22Rv1 (cell line): Measurements from ENCODE around the gene DBNDD2.

ENCODE experiments used
- H3K27ac ChIP-seq: fragments of 450-650 bp; 2 replicates; pipeline ENCODE4 v1.5.1; 2017
- ZFX ChIP-seq: fragments of 450-650 bp; IDR thresholded peaks from 2 replicates; pipeline ENCODE4 v1.6.1; 2017; ENCODE audit warnings: antibody characterized with exemption, borderline replicate concordance
- TF ChIP-seq, protein P1 (sequence below): fragments of 450-650 bp; IDR thresholded peaks from 2 replicates; pipeline ENCODE4 v1.5.1; 2017; ENCODE audit warnings: mild to moderate bottlenecking

Gene DBNDD2

DNA sequence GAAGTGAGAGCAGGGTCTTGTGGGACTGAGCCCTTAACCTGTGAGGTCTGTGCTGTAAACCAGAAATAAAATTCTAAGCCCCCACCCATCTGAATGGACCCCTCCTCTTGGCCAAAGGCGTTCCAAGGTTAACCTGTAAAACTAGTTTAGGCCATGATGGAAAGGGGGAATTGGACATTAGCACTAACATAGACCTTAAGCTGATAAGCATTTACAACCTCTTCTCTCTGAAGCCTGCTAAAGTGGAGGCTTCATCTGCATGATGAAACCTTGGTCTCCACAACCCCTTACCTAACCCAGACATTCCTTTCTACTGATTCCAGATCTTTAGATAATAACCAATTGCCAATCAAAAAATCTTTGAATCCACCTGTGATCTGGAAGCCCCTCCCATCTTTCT lies 33.7 kb downstream of the DBNDD2 start:
- no peak overlapping the region for H3K27ac ChIP-seq
- TF ChIP-seq, protein P1, sequence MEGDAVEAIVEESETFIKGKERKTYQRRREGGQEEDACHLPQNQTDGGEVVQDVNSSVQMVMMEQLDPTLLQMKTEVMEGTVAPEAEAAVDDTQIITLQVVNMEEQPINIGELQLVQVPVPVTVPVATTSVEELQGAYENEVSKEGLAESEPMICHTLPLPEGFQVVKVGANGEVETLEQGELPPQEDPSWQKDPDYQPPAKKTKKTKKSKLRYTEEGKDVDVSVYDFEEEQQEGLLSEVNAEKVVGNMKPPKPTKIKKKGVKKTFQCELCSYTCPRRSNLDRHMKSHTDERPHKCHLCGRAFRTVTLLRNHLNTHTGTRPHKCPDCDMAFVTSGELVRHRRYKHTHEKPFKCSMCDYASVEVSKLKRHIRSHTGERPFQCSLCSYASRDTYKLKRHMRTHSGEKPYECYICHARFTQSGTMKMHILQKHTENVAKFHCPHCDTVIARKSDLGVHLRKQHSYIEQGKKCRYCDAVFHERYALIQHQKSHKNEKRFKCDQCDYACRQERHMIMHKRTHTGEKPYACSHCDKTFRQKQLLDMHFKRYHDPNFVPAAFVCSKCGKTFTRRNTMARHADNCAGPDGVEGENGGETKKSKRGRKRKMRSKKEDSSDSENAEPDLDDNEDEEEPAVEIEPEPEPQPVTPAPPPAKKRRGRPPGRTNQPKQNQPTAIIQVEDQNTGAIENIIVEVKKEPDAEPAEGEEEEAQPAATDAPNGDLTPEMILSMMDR: no peak
- no peak for TF ChIP-seq ZFX

DNA sequence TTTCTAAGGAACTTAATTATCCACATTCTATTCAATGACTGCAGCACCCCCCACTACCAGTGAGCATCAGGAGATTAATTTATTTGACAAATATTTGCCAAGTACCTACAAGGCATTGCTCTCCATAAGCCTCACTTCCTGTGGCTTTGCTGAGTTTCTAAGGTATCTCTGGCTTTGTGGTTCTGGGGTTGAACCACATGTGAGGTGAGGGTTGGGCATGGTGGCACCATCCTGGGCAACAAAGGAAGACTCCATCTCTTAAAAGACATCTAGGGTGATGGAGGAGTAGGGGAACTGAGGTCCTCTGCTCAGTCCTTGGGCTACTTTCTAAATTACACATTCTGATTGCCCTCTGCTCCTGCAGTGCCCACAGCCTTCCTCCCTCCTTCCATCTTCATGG lies 36.0 kb downstream of the DBNDD2 start:
- H3K27ac ChIP-seq: no peak overlapping the region
- TF ChIP-seq ZFX: no peak
- TF ChIP-seq, protein P1: no peak

DNA sequence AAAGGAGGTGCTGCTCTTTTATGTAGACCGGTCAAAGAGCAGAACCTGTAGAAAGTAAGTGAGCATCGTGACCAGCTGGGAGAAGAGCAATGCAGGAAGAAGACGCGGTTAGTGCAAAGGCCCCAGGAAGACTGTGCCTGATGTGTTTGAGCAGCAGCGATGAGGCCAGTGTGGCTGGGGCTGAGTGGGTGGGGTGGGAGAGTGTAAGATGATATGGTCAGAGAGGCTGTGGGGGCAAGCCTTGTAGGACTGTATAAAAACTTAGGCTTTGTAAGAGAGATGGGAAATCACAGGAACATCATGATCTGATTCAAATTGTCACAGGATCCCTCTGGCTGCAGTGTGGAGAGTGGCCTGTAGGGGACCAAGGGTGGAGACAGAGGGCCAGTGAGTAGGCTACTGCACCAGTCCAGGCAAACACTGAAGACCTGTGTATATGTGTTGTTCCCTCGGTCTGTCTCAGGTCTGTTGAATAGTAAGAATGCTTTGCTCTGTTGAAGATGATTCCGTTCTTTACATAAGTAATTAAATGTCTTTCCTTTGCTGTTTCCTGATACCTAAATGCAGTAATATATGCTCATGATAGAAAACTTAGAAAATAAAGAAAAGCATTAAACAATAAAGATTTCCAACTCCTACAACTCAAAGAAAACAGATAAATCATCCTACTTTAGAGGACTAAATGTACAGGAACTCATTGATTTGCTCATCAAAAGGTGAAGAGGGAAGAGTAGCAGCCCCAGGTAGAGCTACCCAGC lies 37.9 kb downstream of the DBNDD2 start:
- no peak overlapping the region for H3K27ac ChIP-seq
- TF ChIP-seq, protein P1: peak; percentile 73
- TF ChIP-seq ZFX: no peak

DNA sequence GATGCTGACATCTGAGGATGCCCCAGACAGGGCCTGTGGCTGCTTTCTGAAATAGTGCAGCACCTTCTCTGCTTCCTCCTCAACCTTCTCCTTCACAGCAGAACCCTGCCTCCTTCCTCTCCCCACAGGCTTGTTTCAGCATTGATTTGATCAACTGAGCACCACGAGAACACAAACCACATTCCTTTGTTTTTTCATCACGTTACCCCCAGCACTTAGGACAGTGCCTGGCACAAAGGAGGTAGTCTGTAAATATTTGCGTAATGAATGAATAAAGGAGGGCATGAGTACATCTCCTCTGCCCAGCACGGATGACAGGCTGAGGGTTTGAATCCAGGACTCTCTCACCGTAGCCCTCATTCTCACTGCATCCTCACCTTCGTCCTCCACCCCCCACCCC lies 40.2 kb downstream of the DBNDD2 start:
- TF ChIP-seq ZFX: no peak
- TF ChIP-seq, protein P1: no peak
- no peak overlapping the region for H3K27ac ChIP-seq

DNA sequence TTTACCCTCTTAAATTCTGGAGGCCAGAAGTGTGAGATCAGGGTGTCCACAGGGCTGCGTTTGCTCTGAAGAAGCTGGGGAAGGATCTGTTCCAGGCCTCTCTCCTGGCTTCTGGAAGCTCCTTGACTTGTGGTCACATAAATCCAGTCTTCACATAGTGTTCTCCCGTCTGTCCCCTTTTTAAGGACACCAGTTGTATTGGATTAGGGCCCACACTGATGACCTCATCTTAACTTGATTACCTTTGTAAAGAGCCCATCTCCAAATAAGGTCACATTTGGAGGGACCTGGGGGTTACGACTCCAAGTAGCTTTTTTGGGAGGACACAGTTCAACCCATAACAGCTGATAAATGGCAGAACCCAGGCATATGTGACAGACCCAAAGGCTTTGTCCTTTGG lies 41.4 kb downstream of the DBNDD2 start:
- TF ChIP-seq, protein P1: no peak
- TF ChIP-seq ZFX: no peak
- H3K27ac ChIP-seq: no peak overlapping the region

DNA sequence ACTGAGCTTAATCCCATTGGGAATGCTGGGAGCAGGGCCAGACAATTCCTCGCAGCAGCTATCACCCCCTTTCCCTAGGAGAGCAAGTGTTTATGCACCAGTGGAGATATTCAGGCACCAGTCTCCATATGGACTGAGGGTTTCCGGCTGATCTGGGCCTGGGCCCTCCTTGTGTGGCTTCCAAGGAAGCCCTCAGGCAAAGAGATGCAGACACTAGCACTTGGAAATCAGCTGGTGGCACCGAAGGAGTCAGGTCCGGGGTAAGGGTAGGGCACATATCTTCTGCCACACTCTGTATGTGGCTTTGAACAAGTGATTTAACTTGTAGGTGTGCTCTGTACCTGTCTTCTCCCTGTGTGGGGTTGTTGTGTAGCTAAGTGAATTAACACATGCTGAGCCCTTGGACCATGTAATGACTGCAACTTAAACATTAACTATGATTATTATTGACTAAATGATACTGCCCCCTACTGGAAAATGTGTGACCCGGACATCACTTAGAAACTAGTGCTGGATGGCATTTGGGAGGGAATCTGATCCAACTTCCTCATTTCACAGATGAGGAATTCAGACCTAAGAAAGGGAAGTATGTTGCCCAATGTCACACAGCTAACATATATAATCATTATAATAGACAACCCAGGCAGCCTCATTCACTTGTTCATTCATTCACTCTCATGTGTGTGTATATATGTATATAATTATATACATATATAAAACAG lies 42.2 kb downstream of the DBNDD2 start:
- TF ChIP-seq, protein P1: peak; percentile 75
- no peak for TF ChIP-seq ZFX

DNA sequence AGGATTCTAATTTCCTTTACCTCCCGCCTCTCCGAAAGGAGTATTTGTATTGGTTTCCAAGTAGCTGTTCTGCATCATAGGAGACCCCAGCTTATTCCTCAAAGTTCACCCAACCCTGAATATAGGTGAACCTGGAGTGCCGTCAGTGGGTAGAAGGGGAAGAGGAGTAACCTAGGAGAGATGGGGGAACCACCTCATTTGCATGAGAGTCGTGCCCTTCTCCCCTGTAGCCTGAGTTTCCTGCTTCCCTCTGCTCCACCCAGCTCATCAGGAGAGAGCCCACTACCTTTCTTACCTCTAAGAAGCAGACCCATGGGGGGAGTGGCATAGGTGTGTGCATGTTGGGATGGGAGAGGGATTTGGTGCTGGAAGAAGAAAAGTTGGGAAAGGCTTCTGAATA lies 44.1 kb downstream of the DBNDD2 start:
- no peak overlapping the region for H3K27ac ChIP-seq
- TF ChIP-seq ZFX: no peak
- TF ChIP-seq, protein P1: no peak

More for the DNA sequence above, 42.2 kb downstream of the DBNDD2 start:
- H3K27ac ChIP-seq: no peak overlapping the region
